A549 (cell line): ENCODE measurements around the gene CNTN2.

Experiments used
- CTCF ChIP-seq: fragments of >200 bp; sonication (Bioruptor Twin); formaldehyde crosslinking; IDR thresholded peaks from 3 replicates; pipeline ENCODE4 v1.5.1; 2016
- RFX5 ChIP-seq: fragments of 450-650 bp; IDR thresholded peaks from 2 replicates; pipeline ENCODE4 v1.7.1; 2014; ENCODE audit warnings: antibody characterized with exemption, mild to moderate bottlenecking, moderate library complexity
- TFCP2L1 ChIP-seq: fragments of 250-450 bp; sonication (Bioruptor Pico); IDR thresholded peaks from 2 replicates; pipeline ENCODE4 v1.5.0; 2021; ENCODE audit warnings: mild to moderate bottlenecking
- ZSCAN20 ChIP-seq: fragments of 250-450 bp; sonication (Bioruptor Pico); IDR thresholded peaks from 2 replicates; pipeline ENCODE4 v1.8.0; 2022; ENCODE audit warnings: mild to moderate bottlenecking, moderate library complexity

GRCh38 chr1:205028924-205029323 lies 14.1 kb upstream of the CNTN2 start:
- TF ChIP-seq TFCP2L1 (CRISPR knock-in tag) (no peak), CTCF (no peak), RFX5 (no peak), ZSCAN20 (CRISPR knock-in tag) (no peak)
